Fibroblast of pulmonary artery (primary cell): Measurements from ENCODE around the gene SIDT2.
A peak's percentile ranks its signal among the peaks of the same experiment; 100 is the strongest.

Experiments
- DNase-seq: peaks from one replicate; pipeline ENCODE4 v3.0.0-alpha.2; 2010; ENCODE audit warnings: low read depth
- H3K4me3 ChIP-seq: replicated peaks from 2 replicates; pipeline ENCODE4 v1.5.1; 2011; ENCODE audit warnings: low read depth, mild to moderate bottlenecking, control low read depth, low read length, moderate library complexity
- CTCF ChIP-seq: IDR thresholded peaks from 2 replicates; pipeline ENCODE4 v1.5.1; 2011; ENCODE audit warnings: mild to moderate bottlenecking, control low read depth, low read length, inconsistent platforms; ENCODE audit errors: missing control alignments

The SIDT2 gene

DNA sequence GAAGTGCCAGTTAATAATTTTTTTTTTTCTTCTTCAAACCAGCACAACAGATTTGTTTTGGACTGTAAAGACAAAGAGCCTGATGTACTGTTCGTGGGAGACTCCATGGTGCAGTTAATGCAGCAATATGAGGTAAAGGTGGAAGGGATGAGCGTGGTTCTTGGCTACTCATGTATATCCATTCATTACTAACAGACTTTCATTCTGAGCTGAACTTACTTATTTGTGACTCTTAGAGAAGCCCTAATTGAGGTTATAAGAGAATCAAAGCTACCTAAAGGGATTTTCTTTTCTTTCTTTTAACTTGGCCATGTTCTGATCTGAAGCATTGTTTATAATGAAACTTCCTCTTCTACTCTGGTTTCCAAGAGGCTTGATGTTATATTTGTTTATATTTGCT is 18.7 kb upstream of the SIDT2 start:
- H3K4me3 ChIP-seq = no peak overlapping the region
- no peak for DNase-seq
- TF ChIP-seq CTCF = no peak

GRCh38 chr11:117160826-117161225 is 17.7 kb upstream of the SIDT2 start:
- DNase-seq = peak; percentile 41
- no peak overlapping the region for H3K4me3 ChIP-seq
- no peak for TF ChIP-seq CTCF

- no peak for DNase-seq
- TF ChIP-seq CTCF = no peak
Measured at GRCh38 chr11:117166491-117166890, 12.1 kb upstream of the SIDT2 start.

GRCh38 chr11:117169736-117170135 is 8.8 kb upstream of the SIDT2 start:
- DNase-seq = no peak
- no peak overlapping the region for H3K4me3 ChIP-seq
- TF ChIP-seq CTCF = no peak

More at GRCh38 chr11:117166491-117166890, 12.1 kb upstream of the SIDT2 start:
- H3K4me3 ChIP-seq = no peak overlapping the region

DNA sequence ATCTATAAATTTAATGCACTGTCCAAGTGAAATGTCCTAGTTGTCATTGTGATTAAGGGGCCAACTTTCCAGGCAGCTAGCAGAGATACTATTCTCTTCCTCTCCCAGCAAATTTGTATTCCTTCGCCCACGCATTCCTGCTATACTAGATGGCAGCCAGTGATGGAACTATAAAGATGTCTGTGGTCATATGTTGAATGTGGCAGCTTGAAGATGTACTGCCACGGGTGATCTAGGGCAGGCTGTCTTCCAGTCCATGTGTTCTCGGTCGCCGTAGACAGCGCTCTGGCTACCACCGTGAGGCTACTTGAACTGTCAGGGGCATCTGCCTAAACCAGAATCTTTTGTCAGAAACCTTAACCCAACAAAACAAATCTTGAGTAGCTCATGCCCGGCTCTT is 8.3 kb upstream of the SIDT2 start:
- DNase-seq = no peak
- H3K4me3 ChIP-seq = no peak overlapping the region
- no peak for TF ChIP-seq CTCF

- no peak overlapping the region for H3K4me3 ChIP-seq
- no peak for TF ChIP-seq CTCF
- DNase-seq = no peak
Measured at GRCh38 chr11:117171007-117171403, 7.5 kb upstream of the SIDT2 start.

- peak; percentile 44 for DNase-seq
- H3K4me3 ChIP-seq = no peak overlapping the region
- no peak for TF ChIP-seq CTCF
Measured at GRCh38 chr11:117171404-117172061, 7.0 kb upstream of the SIDT2 start.
